Endothelial cell of umbilical vein (primary cell): ENCODE measurements around the gene WNT10A.

Experiments used
- CTCF ChIP-seq, 2 donors: IDR thresholded peaks; 1 replicate in 1 of 2; 2 replicates in 1 of 2; pipeline ENCODE4 v1.5.1; 2011; ENCODE audit warnings: low read length in 2 of 2, mild to moderate bottlenecking in 2 of 2, moderate library complexity in 2 of 2, control low read depth in 1 of 2, inconsistent platforms in 1 of 2, low read depth in 1 of 2; ENCODE audit not compliant: insufficient read depth in 1 of 2; ENCODE audit errors: extremely low read depth in 1 of 2
- EZH2 ChIP-seq: IDR thresholded peaks from 2 replicates; pipeline ENCODE4 v1.6.1; 2012; ENCODE audit warnings: borderline replicate concordance, low read depth, mild to moderate bottlenecking, moderate library complexity, low read length, inconsistent platforms; ENCODE audit not compliant: severe bottlenecking
- GATA2 ChIP-seq: IDR thresholded peaks from 2 replicates; pipeline ENCODE4 v1.7.0; 2011; ENCODE audit warnings: low read depth, mild to moderate bottlenecking, moderate library complexity, mixed read lengths, low read length; ENCODE audit not compliant: insufficient read length, insufficient read depth
- JUN ChIP-seq: IDR thresholded peaks from 2 replicates; pipeline ENCODE4 v1.6.1; 2011; ENCODE audit warnings: borderline replicate concordance, low read depth; ENCODE audit not compliant: insufficient read length, insufficient read depth
- POLR2A ChIP-seq: IDR thresholded peaks from 2 replicates; pipeline ENCODE4 v1.6.1; 2012; ENCODE audit warnings: low read depth, mild to moderate bottlenecking, control low read depth, low read length
- POLR2AphosphoS5 ChIP-seq: IDR thresholded peaks from 2 replicates; pipeline ENCODE4 v1.6.1; 2012; ENCODE audit warnings: low read depth, mild to moderate bottlenecking, control low read depth, low read length, moderate library complexity; ENCODE audit not compliant: insufficient read depth

- TF ChIP-seq CTCF (IDR thresholded peaks at IDR 0.05; ENCODE audit: extremely low read depth in 1 of 2, insufficient read depth in 1 of 2, low read depth in 1 of 2, low read length in 2 of 2) (no peak), POLR2AphosphoS5 (no peak), POLR2A (no peak), EZH2 (no peak), GATA2 (no peak), JUN (no peak)
Observed at GRCh38 chr2:218863021-218863520, 17.6 kb upstream of the WNT10A start.
